Spleen (tissue), 7 donors: ENCODE results near the gene HMGXB4.

Source experiments
- POLR2A ChIP-seq, 3 donors: fragments of 450-650 bp; IDR thresholded peaks; one replicate each; pipeline ENCODE4 v1.5.1; 2017; ENCODE audit warnings: antibody characterized with exemption in 3 of 3, mild to moderate bottlenecking in 1 of 3
- TF ChIP-seq, protein P1 (sequence below), 11 experiments: fragments of 200-600 bp in 7 of 11; fragments of 450-650 bp in 4 of 11; sonication (generic) in 4 of 11; IDR thresholded peaks in 8 of 11; conservative IDR thresholded peaks in 3 of 11; 1 replicate in 7 of 11; 2 replicates in 4 of 11; pipeline versions ENCODE4 v1.4.0 to v1.8.0; 2016 to 2021; ENCODE audit warnings: antibody characterized with exemption in 11 of 11, inconsistent platforms in 4 of 11, mild to moderate bottlenecking in 1 of 11
- donor health status: DM: no; HTN: no; CAD: no; lungs with moderate emphysema.
- donor health status: DM: no; HTN: no; CAD: no.
- donor health status: DM: no; HTN: no; CAD: no.

DNA sequence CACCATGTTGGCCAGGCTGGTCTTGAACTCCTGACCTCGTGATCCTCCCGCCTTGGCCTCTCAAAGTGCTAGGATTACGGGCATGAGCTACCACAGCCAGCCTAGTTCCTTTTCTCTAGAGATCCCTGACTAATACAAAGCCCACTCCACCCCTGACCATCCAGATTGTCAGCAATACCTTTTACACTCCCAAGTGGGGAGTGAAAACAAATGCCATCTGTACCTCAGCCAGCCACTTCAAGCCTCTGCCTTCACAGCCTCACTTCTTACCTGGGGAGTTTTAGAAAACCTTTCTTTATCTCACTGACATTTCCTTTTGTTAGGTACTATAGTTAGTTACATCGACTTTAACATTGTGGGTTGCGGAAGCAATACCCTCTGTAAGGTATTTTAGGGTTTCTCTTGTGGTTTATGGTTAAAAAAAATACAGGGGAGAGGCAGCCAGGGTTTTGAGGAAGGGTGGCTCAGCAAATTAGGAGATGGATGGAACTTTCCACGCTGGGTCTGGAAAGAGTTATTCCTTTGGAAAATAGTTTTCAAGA is 51.3 kb downstream of the HMGXB4 start:
- TF ChIP-seq, protein P1, sequence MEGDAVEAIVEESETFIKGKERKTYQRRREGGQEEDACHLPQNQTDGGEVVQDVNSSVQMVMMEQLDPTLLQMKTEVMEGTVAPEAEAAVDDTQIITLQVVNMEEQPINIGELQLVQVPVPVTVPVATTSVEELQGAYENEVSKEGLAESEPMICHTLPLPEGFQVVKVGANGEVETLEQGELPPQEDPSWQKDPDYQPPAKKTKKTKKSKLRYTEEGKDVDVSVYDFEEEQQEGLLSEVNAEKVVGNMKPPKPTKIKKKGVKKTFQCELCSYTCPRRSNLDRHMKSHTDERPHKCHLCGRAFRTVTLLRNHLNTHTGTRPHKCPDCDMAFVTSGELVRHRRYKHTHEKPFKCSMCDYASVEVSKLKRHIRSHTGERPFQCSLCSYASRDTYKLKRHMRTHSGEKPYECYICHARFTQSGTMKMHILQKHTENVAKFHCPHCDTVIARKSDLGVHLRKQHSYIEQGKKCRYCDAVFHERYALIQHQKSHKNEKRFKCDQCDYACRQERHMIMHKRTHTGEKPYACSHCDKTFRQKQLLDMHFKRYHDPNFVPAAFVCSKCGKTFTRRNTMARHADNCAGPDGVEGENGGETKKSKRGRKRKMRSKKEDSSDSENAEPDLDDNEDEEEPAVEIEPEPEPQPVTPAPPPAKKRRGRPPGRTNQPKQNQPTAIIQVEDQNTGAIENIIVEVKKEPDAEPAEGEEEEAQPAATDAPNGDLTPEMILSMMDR (IDR thresholded peaks at IDR 0.05 in 8 of 11, conservative IDR thresholded peaks at IDR 0.05 in 3 of 11): no peak
- TF ChIP-seq POLR2A (IDR thresholded peaks at IDR 0.05): no peak
